Neural progenitor cell (in vitro differentiated cells): ENCODE results near the gene MTHFR. TPM values are rescaled to one million over a fixed set of nuclear protein-coding genes. Genes with fewer than 3 reads are reported as not detected.

Experiments
- DNase-seq: peaks from one replicate; pipeline ENCODE4 v3.0.0-alpha.2; 2016; ENCODE audit warnings: low spot score
- H2AFZ ChIP-seq: fragments of 200-600 bp; sonication (generic); replicated peaks from 2 replicates; pipeline ENCODE4 v1.6.1; 2016; ENCODE audit warnings: antibody characterized with exemption
- H3F3A ChIP-seq: fragments of 200-600 bp; sonication (generic); 2 replicates; pipeline ENCODE4 v1.6.1; 2016; ENCODE audit warnings: antibody characterized with exemption, low read depth
- H3K27ac ChIP-seq: fragments of 200-600 bp; sonication (generic); 2 replicates; pipeline ENCODE4 v1.5.1; 2016; ENCODE audit warnings: mild to moderate bottlenecking
- H3K27me3 ChIP-seq: fragments of 200-600 bp; sonication (generic); 2 replicates; pipeline ENCODE4 v1.6.1; 2016; ENCODE audit warnings: mild to moderate bottlenecking, moderate library complexity
- H3K36me3 ChIP-seq: fragments of 200-600 bp; sonication (generic); 2 replicates; pipeline ENCODE4 v1.5.1; 2016
- H3K4me1 ChIP-seq: fragments of 200-600 bp; sonication (generic); 2 replicates; pipeline ENCODE4 v1.6.1; 2016; ENCODE audit warnings: mixed run types
- H3K4me2 ChIP-seq: fragments of 200-600 bp; sonication (generic); 2 replicates; pipeline ENCODE4 v1.6.1; 2016
- H3K4me3 ChIP-seq: fragments of 200-600 bp; sonication (generic); 2 replicates; pipeline ENCODE4 v1.5.1; 2016
- H3K79me2 ChIP-seq: fragments of 200-600 bp; sonication (generic); 2 replicates; pipeline ENCODE4 v1.6.1; 2016; ENCODE audit warnings: low read depth
- H3K9ac ChIP-seq: fragments of 200-600 bp; sonication (generic); 2 replicates; pipeline ENCODE4 v1.6.1; 2016
- H3K9me3 ChIP-seq: fragments of 200-600 bp; sonication (generic); 2 replicates; pipeline ENCODE4 v1.5.1; 2016; ENCODE audit warnings: low read depth
- H4K20me1 ChIP-seq: fragments of 200-600 bp; sonication (generic); 2 replicates; pipeline ENCODE4 v1.6.1; 2016; ENCODE audit warnings: low read depth
- H3K27ac Mint-ChIP-seq: 3 replicates; pipeline ENCODE4 v1.8.0; 2021; ENCODE audit warnings: mixed read lengths
- H3K27me3 Mint-ChIP-seq: 2 replicates; pipeline ENCODE4 v1.8.0; 2022; ENCODE audit warnings: low read depth, mild to moderate bottlenecking, inconsistent platforms, moderate library complexity, mixed read lengths; ENCODE audit not compliant: insufficient read depth
- H3K36me3 Mint-ChIP-seq: 3 replicates; pipeline ENCODE4 v1.8.0; 2021; ENCODE audit warnings: mixed read lengths
- H3K4me1 Mint-ChIP-seq: 3 replicates; pipeline ENCODE4 v1.8.0; 2021; ENCODE audit warnings: mixed read lengths
- H3K4me3 Mint-ChIP-seq: 3 replicates; pipeline ENCODE4 v1.8.0; 2021; ENCODE audit warnings: mild to moderate bottlenecking, moderate library complexity, mixed read lengths
- H3K9me3 Mint-ChIP-seq: 3 replicates; pipeline ENCODE4 v1.8.0; 2020; ENCODE audit warnings: mixed read lengths
- EZH2 ChIP-seq: fragments of 200-600 bp; sonication (generic); IDR thresholded peaks from 2 replicates; pipeline ENCODE4 v1.6.1; 2017; ENCODE audit warnings: antibody characterized with exemption, mild to moderate bottlenecking, moderate library complexity
- EZH2phosphoT487 ChIP-seq: fragments of 200-600 bp; sonication (generic); IDR thresholded peaks from 2 replicates; pipeline ENCODE4 v1.6.1; 2017; ENCODE audit warnings: antibody characterized with exemption
- total RNA-seq: library from RNA; depleted of rRNA; stranded (reverse); fragments of >200 nt; gene quantifications from 2 replicates; pipeline ENCODE4 v1.2.3, GENCODE V29; 2015; ENCODE audit warnings: low replicate concordance
- TF ChIP-seq, protein P1 (sequence below): fragments of 200-600 bp; sonication (generic); IDR thresholded peaks from 2 replicates; pipeline ENCODE4 v1.5.1; 2017; ENCODE audit warnings: antibody characterized with exemption, mild to moderate bottlenecking

The MTHFR gene
- total RNA-seq, 1 donor from 2014 or later, result 7.0 TPM

DNA sequence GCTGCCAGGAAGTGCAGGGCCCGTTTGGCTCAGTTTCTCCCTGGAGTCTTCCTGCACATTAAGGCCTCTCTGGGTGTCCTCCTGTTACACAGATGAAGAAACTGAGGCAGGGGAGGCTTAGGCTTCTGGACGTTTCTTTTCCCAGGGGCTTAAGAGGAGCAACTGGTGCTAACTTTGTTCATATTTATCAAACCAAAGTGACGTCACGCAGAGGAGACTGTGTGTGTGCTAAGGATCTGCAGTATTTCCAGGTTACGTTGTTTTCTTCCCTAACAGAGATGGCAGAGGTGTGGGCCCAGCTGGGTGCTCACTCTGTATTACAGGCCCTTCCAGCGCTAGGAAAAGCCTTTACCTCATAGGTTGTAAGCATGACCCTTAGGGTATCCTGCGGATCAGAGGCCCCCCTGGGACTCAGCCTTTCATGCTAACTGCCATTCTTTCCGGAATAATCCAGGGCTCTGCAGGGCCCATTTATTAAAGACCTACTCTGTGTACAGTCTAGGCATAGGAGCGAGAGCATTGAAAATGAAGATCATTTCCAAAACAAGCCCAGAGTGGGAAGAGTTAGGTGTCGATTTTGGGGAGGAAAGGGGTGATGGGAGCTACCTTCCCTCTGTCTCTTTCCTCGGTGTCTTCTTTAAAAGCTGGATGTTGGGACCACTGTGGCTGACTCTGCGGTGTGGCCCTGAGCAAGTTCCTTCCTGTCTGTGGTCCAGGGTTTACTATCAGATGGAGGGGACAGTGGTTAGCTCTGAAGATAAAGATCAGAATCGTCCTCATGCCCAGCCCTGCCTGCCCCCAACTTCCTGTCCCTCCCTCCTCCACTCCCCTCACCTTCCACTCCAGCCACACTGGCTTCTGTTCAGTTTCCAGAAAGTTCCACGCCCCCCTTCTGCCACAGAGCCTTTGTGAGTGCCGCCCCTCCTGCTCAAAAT, 65.2 kb downstream of the MTHFR start:
- Histone ChIP-seq H3K9ac (peak overlapping the region; percentile 25), H3K79me2 (peaks cover 4% of the 10 kb centered on the region), H3K27me3 (no peaks in the 10 kb centered on the region), H3K36me3 (no peaks in the 10 kb centered on the region), H3K4me2 (no peak overlapping the region), H3K4me1 (peaks cover 15% of the 10 kb centered on the region), H3K9me3 (no peaks in the 10 kb centered on the region), H3F3A (peaks cover 11% of the 10 kb centered on the region), H3K4me3 (no peak overlapping the region), H3K27ac (no peak overlapping the region), H2AFZ (no peak overlapping the region), H4K20me1 (no peaks in the 10 kb centered on the region)
- TF ChIP-seq EZH2 (no peak), EZH2phosphoT487 (no peak)
- TF ChIP-seq, protein P1, sequence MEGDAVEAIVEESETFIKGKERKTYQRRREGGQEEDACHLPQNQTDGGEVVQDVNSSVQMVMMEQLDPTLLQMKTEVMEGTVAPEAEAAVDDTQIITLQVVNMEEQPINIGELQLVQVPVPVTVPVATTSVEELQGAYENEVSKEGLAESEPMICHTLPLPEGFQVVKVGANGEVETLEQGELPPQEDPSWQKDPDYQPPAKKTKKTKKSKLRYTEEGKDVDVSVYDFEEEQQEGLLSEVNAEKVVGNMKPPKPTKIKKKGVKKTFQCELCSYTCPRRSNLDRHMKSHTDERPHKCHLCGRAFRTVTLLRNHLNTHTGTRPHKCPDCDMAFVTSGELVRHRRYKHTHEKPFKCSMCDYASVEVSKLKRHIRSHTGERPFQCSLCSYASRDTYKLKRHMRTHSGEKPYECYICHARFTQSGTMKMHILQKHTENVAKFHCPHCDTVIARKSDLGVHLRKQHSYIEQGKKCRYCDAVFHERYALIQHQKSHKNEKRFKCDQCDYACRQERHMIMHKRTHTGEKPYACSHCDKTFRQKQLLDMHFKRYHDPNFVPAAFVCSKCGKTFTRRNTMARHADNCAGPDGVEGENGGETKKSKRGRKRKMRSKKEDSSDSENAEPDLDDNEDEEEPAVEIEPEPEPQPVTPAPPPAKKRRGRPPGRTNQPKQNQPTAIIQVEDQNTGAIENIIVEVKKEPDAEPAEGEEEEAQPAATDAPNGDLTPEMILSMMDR, result no peak
- Mint-ChIP-seq H3K9me3 (no peaks in the 10 kb centered on the region), H3K36me3 (no peaks in the 10 kb centered on the region), H3K4me3 (no peak overlapping the region), H3K4me1 (peaks cover 28% of the 10 kb centered on the region), H3K27me3 (no peaks in the 10 kb centered on the region), H3K27ac (no peak overlapping the region)
- no peak for DNase-seq

DNA sequence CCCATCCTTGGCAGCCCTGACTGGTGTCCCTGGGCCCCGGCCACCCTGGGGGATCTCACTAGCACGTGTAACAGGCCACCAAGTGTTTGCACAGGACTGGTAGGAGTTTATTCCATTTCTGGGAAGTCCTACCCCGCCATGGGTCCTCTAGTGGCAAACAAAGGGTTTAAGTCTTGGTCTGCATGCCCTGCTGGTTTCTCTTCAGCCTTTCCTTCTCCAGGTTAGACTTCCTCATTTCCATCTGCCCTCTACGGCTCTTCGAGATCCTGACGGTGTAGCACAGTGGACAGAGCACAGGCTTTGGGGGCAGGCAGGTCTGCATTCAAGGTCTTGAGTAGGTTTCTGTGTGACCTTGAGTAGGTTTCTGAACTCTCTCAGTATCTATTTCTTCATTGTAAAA, 67.0 kb downstream of the MTHFR start:
- Mint-ChIP-seq H3K27ac (no peak overlapping the region), H3K36me3 (no peaks in the 10 kb centered on the region), H3K4me3 (no peak overlapping the region), H3K9me3 (no peaks in the 10 kb centered on the region), H3K27me3 (no peaks in the 10 kb centered on the region), H3K4me1 (peaks cover 38% of the 10 kb centered on the region)
- Histone ChIP-seq H3K4me2 (no peak overlapping the region), H3K9ac (no peak overlapping the region), H3K9me3 (no peaks in the 10 kb centered on the region), H2AFZ (no peak overlapping the region), H3K27me3 (no peaks in the 10 kb centered on the region), H3K79me2 (peaks cover 4% of the 10 kb centered on the region), H4K20me1 (no peaks in the 10 kb centered on the region), H3F3A (peaks cover 15% of the 10 kb centered on the region), H3K4me1 (peaks cover 15% of the 10 kb centered on the region), H3K27ac (no peak overlapping the region), H3K4me3 (no peak overlapping the region), H3K36me3 (no peaks in the 10 kb centered on the region)
- no peak for DNase-seq
- TF ChIP-seq, protein P1, result no peak
- TF ChIP-seq EZH2, result no peak
- no peak for TF ChIP-seq EZH2phosphoT487

DNA sequence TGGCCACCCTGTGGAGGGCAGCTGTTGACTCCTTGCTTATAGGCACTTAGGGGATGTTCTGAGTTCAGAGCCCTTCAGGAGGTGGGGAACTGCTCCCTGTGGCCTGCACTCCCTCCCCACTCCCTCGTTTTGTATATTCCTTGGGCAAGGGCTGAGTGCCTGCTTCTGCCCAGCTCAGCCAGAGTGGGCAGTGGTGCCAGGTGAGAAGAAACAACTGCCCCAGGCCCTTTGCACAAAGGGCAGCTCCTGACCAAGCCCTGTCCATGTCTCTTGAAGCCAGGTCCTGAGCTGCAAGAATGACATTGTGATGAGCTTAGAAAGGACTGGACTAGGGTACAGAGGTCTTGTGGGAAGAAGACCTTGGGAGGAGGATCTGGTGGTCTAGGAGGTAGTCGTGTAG, 67.7 kb downstream of the MTHFR start:
- H3K9me3 Mint-ChIP-seq, result no peaks in the 10 kb centered on the region
- Histone ChIP-seq H3K9me3 (no peaks in the 10 kb centered on the region), H3K4me2 (no peak overlapping the region), H3K79me2 (peaks cover 4% of the 10 kb centered on the region), H3K27ac (no peak overlapping the region), H3K9ac (no peak overlapping the region), H3K4me3 (no peak overlapping the region), H3K27me3 (no peaks in the 10 kb centered on the region), H3K4me1 (peaks cover 15% of the 10 kb centered on the region), H3F3A (peaks cover 15% of the 10 kb centered on the region), H4K20me1 (no peaks in the 10 kb centered on the region), H2AFZ (no peak overlapping the region), H3K36me3 (no peaks in the 10 kb centered on the region)
- TF ChIP-seq EZH2, result no peak
- TF ChIP-seq, protein P1, result no peak
- TF ChIP-seq EZH2phosphoT487, result no peak
- no peaks in the 10 kb centered on the region for H3K27me3 Mint-ChIP-seq
- DNase-seq, result no peak
- H3K4me3 Mint-ChIP-seq, result peak overlapping the region; percentile 39
- H3K36me3 Mint-ChIP-seq, result no peaks in the 10 kb centered on the region
- H3K27ac Mint-ChIP-seq, result peak overlapping the region; percentile 75
- peaks cover 39% of the 10 kb centered on the region for H3K4me1 Mint-ChIP-seq
